Muscle of arm (tissue), 12 donors: ENCODE measurements around the gene TBC1D16. TPM values are rescaled to one million over a fixed set of nuclear protein-coding genes. Genes with fewer than 3 reads are reported as not detected.
"Not testable (repeated sequence)": the region's sequence is repeated elsewhere in the genome, so short reads cannot be mapped to it uniquely, and the experiment has no call there.

Experiments
- DNase-seq: peaks from one replicate; pipeline ENCODE4 v3.0.0-alpha.2; 2013
- polyA plus RNA-seq, 12 donors: library from polyadenylated mRNA; unstranded; fragments of 120-200 nt; gene quantifications; one replicate each; pipeline ENCODE4 v1.2.1, GENCODE V29; 2013; ENCODE audit not compliant: insufficient read length in 12 of 12

Gene TBC1D16
- polyA plus RNA-seq, 12 donors = 24.9 to 35.8 (median 27.8) TPM; not detected in 1

DNA sequence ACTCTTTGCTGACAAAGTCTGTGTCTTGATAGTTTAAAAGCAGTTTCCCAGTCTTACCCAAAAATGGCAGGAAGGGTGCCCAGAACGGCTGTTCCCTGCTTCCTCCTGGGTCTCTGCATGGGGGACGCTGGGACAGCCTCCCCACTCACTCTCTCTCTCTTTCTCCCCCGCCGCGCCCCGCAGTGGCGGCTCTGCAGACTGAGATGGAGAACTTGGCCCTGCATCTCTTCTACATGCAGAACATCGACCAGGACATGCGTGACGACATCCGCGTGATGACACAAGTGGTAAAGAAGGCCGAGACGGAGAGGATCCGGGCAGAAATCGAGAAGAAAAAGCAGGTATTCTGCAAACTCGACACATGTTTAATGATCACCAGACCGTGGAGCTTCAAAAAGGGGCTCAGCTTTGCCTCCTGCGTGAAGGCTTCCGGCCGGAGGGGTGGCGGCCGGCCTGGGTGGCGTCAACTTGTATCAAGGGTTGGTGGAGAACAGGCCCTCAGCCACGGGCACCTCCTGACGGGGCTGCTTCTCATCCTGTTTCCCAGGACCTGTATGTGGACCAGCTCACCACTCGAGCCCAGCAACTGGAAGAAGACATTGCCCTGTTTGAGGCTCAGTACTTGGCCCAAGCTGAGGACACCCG, 22.8 kb upstream of the TBC1D16 start:
- no peak for DNase-seq

DNA sequence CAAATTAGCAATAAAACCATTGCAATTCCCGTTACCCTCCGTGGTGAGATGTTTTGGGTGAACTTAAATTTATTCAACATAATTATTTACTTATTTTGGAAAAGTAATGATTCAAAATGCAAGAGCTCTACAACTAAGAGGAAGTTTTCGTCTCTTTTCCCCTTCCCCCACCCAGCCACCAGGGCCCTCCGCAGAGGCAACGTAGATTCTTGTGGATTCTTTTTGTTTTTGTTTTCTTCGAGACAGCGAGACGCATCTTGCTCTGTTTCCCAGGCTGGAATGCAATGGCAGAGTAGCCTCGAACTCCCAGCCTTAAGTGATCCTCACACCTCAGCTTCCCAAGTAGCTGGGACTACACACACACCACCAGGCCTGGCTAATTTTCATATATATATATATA, 19.9 kb upstream of the TBC1D16 start:
- no peak for DNase-seq

DNA sequence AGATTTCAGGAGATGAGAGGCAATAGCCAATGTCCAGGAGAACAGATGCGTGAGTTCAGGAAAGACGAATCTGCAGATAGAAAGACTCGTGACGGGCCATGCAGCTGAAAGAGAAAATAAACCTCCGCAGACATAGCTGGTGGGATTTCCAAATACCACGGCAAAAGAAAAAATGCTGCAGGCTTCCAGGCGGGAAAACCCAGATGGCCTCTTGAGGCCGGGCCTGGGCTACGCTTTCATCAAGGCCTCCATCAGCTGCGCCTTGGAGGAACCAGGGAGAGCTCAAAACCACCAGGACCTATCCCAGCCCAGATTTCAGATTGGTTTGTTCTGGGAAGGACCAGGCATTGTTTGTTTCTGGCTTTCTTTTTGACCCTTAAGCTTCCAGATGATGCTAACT, 17.4 kb upstream of the TBC1D16 start:
- peak; percentile 23 for DNase-seq

DNA sequence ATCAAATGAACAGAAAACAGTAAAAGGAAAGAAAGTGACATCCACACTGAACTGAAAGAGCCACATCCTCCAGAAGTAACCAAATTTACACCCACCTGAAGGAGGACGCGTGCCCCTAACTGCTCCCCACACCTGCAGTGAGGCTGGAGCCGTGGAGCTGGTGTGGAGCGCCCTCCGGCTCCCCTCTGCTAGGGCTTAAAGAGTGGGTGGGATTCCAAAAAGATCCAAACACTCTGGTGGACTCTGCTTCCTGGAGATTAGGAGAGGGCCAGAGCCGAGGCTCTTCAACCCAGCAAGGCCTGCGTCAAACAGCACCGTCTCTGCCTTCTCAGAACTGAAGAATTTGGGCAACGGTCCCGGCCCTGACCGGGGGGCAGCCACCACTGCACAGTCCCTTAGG, 16.0 kb upstream of the TBC1D16 start:
- DNase-seq = no peak

DNA sequence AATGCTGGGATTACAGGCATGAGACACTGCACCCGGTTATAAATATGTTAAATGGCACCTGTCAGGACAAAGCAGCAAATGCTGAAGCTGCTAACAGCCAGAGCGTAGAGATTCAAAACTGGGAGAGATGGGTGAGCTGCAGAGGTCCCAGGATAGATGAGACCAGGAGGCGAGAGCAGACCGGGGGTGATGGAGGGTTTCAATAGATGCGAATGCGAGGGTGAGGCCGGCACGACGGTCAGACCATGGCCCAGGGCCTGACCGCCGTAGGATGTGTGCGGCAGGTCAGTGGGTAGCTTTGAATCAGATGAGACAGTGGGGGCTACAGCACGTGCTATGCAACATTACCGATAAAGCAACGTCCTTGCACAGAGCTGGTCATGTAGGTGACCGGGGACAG, 15.0 kb upstream of the TBC1D16 start:
- no peak for DNase-seq

DNA sequence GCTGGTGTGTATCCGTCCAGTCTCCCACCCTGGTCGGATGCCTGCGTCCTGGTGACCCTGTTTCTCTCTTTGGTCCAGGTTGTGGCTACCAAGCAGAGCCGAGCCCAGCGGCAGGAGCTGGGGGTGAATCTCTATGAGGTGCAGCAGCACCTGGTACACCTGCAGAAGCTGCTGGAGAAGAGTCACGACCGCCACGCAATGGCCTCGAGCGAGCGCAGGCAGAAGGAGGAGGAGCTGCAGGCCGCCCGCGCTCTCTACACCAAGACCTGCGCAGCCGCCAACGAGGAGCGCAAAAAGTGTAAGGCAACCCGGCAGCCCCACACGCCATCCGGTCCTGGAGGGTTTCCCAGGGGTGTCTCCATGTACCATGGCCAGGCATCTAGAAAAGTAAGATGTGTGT, 14.3 kb upstream of the TBC1D16 start:
- DNase-seq = no peak

DNA sequence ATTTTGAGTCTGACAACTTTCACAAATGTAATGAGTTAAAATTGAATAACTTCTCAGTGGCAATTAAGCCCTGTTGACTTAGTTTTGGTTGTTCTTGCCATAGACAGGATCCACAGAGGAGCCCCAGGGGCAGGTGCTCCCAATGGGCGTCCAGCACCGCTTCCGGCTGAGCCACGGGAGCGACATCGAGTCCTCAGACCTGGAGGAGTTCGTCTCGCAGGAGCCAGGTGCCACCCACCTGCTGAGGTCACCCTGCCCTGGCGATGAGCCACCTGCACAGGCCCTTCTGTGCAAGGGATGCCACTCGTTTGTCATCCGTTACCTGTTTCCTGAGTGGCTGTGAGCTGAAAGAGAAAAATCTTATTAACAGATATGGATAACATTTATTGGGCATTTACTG, 11.5 kb upstream of the TBC1D16 start:
- no peak for DNase-seq

DNA sequence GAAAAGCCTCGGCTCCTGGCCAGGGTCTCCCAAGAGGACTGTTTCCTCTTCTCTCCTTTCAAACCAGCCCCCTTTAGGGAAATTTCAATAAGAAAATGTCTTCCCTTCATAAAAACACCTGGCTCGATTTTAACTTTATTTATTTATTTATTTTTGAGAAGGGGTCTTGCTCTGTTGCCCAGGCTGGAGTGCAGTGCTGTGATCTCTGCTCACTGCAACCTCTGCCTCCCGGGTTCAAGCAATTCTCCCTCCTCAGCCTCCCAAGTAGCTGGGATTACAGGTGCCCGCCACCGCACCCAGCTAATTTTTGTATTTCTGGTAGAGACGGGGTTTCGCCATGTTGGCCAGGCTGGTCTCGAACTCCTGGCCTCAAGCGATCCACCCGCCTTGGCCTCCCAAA, 11.0 kb upstream of the TBC1D16 start:
- not testable (repeated sequence) for DNase-seq

DNA sequence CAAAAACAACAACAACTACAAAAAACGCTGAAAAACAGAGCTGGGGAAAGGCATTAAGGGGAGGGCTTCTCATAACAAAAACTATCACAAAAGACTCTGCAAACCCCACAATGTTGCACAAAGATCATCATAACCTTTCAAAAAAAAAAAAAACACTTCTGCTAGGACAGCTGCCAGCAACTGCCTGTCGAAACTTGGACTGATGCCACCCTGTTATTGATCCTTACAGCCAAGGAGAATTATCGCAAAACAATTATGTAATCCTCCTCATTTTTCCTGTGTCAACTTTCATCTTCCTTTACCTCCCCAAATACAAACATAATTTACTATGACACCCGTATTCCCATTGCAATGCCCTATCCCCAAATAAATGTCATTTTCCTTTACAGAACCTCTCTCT, 10.0 kb upstream of the TBC1D16 start:
- no peak for DNase-seq

DNA sequence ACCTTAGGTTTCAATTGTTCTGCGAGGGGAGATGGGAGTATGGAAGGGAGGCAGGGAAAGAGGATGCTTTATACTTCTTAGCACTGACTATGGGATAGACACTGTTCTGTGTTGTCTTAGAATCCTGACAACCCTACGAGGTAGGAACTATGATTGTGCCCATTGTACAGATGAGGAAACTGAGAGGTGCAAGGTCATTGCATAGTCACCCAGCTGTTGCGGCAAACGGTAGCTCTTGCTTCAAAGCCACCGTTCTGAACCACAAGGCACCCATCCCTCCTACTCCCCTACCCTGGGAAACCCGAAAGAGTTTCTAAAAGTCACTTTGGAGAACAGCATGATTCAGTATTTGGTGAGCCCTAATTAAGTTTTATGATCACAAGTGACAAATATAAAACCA, 8.3 kb upstream of the TBC1D16 start:
- no peak for DNase-seq

DNA sequence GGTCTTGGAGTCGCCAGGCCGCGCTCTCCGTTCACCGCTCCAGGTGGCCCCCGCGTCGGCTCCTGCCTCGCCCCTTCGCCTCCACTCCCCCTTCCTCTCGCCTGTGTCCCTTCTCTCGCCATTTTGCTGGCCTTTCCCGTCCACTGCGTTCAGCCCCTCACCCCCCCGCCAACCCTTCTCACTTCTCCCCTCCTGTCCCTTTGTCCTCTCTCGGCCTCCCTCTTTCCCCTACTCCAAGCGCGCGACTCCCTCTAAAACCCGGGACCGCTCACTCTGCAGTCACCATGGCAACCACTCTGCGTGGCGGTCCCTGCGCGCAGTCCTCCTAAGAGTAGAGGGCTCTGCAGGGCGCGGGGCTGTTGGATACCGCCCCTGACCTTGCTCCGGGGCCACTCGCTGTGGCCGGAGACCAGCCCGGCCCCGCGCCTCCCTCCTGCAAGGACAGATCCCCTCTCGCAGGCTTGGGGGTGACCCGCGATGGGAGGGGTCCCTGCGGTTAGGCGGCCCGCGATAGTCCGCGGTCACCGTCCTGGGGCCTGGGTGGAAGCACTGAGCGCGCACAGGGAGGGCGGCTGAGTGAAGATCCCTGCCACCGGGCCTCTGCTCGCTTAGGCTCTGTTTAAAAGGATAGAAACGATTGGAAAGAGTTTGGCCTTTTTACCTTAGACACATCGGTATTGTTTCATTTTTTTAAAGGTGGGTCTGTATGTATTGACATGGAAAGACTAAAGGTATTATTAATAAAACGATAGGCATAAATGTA, 1.2 kb upstream of the TBC1D16 start:
- no peak for DNase-seq

DNA sequence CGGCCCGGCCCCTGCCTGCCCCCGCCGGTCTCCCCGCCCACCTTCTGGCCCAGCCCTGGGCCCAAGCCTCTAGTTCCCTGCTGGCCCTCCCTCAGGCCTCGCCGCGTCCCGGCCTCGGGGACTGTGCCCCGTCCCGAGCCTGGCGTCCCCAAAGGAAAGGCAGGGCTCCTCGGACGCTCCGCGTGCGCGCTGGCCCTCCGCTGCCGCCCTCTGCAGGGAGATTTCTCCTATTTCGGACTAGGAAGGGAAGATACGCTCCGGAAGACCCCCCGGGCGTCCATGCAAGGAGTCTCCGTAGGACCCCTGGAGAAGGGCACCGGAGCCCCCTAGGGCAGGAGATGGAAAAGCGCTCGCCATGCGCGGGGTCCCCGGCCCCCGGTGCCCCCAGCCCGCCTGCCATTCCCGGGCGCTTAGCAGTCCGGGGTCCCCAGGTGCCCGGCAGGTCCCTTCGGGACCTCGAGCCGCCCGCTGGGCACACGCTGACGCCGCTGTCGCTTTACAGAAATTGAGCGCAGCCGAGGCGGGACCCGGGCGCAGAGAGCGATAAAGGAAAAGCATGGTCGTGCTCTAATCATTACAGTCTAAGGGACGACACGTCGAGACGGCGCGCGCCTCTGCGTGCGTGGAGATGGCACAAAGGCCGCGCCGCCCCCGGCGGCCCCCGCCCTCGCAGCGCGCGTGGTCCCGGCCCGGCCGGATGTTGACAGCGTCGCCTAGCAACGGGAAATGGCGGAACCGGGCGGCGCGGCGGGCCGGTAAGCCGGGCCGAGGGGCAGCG, 454 bp upstream of the TBC1D16 start, which contains the start of gene CCDC40:
Gene CCDC40, plus strand, starts transcription at position 706 of the 778 bp plus-strand sequence. Its CDS starts 21 bp downstream, at position 727.
- DNase-seq = peak; percentile 82

DNA sequence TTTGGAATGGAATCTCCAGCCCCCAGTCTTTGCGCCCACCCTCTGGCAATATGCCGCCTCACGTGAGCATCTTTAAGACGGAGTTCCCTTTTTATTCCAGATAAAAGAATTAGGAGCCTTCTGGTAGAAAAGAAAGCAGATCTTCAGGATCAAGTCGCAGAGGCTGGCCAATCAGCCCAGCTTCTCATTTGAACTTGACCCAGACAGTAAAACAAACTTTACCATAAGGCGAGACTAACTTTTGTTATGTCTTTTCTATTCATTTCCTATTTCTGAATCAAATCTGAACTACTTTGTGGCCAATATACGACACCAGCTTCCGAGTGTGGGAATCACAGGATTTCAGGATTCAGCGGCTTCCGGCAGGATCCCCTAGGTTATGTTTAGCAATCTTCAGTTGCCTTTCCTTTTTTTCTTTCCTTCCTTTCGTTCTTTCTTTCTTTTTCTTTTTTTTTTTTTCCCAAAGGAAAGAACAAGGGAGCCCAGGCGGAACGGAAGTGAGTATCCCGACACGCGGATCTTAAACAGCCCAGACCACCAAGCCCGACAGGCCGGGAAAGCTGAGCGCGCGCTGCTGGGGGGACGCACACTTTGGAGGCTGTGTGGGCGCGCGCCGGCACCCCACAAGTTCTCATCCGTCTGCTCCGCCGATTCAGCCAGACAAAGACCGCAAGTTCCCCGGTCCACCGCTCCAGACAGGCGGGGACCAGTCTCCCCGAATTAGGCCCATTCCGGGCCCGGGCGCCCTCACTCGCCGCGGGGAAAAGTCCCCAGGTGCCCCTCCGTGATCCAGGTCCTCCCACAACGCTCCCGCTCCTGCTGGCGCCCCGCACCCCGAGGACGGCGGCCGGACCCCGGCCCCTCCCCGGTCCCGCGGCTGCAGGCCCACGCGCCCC, 633 bp downstream of the TBC1D16 start:
- DNase-seq = no peak

DNA sequence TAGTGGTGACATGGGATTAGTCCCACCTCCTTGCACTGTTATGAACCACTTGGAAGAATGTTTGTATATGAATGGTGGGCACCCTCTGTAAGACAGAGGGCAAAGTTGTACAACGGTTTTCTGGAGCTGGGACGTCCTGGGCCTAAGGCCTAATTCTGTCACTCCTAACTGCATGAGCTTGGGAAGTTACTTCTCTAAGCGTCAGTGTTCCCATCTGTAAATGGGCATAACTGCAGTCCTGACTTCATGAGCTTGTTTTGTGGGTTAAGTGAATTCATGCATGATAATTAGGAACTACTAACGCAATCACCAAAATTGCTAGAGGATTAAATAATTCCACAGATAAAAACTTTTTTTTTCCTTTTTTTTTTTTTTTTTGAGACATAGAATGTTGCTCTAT, 1.8 kb downstream of the TBC1D16 start:
- no peak for DNase-seq

DNA sequence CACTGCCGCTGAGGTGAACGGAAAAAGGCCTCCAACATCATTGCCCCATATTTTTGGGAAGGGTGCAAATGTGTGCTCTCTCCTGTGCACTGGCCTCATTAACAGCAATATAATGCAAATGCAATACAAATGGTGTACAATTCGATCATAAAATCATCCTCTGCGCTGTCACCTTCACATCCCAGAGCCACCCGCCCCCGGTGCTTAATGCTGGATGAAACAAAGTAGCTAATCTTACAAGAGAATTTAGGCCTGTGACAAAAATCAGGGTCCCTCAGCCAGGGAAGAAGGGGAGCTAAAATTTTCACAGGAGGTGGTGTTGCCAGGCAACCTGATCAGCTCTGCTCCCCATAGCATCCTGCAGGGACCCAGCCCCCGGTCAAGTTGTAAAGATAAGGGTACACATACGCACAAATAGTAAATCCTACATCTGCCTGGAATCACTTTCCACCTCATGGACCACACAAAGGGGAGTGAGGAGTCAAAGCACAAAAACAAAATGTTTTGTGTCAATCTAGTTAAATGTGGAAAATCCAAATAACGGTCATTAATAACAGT, 3.0 kb downstream of the TBC1D16 start:
- DNase-seq = no peak

DNA sequence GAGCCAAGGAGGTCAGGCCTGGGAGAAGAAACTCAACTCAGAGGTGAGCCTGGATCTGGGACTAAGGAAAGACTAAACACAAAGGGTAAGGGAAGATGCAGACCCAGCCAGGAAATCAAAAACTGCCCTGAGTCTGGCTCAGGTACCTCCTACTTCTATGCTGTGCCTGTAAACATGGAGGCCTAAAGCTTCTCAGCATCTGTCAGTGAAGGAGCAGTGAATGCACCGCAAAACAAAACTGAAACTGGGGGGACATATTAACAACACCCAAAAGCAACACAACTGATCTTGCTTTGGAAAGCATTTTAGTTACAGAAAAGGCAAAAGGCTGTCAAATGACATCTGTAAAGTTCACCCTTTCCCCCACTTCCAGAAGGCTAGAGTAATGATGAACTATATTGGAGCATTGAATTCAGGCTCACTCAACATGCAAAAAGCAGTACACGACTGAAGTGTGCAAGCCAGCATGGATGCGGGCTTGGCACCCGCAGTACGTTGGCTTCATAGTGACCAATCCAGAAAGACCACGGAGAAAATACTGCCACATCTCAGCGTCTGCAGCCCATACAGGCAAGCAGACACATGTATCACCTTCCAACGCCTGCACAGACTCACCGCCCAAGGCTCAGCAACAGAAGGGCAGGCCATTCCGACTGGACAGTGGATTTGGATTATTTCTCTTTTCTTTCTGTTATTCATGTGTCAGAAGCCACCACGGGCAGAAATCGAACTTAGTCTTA, 3.8 kb downstream of the TBC1D16 start:
- DNase-seq = no peak

DNA sequence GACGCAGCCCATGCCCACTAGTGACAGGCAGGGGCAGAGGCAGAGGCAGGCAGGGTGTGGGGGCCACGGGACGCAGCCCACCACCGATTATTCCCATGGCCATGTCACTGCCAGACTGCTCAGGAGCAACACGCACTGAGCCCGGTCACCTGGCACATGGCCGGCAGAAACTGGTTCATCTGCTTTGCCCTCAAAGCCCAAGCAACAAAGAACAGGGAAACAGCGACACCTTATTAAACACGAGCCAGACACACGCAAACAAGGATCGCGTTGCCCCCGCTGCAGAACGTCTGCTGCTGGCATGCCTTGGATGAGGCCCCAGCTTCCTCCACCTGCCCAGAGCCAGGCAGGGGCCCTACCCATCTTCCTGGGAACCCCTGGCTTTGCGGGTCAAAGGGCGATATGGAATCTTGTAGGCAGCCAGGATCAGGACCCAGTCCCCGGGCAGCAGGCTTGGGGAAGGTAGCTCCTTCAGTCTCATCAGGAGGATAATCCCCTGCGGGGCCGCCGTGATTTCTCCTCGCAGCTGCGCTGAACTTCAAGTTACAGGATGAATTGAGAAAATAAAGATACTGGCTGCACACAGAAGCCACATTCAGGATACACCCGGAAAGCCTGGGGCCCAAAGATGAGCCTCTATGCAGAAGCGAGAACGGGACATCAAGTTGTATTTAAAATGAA, 4.8 kb downstream of the TBC1D16 start:
- no peak for DNase-seq

DNA sequence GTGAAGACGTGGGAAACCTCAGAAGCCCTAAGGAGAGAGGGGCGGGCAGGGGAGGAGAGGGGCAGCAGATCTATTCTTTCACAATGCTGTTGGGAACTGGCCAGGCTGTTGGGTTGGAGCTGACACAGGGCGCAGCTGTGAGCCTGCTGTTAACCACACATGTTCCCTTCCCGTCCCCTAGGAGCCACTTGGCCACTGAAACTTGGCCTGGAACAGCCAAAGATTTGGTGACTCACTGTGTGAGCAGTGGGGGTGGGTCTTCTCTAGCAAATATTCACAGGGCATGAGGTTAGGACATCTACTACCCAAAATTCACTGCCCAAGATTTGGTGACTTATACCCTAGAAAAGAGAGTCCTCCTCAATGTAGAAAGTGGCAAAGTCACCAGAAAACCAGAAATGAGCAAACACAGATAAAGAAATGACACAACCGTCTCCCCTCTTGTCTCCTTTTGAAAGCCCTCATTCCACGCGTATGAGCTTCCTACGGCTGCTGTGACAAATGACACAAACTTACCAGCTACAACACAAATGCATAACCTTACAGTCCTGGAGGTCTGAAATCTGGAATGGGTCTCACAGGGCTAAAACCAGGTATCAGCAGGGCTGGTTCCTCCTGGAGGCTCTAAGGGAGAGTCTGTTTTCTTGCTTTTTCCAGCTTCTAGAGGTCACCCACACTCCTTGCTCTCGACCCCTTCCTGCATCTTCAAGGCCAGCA, 6.3 kb downstream of the TBC1D16 start:
- DNase-seq = peak; percentile 89

DNA sequence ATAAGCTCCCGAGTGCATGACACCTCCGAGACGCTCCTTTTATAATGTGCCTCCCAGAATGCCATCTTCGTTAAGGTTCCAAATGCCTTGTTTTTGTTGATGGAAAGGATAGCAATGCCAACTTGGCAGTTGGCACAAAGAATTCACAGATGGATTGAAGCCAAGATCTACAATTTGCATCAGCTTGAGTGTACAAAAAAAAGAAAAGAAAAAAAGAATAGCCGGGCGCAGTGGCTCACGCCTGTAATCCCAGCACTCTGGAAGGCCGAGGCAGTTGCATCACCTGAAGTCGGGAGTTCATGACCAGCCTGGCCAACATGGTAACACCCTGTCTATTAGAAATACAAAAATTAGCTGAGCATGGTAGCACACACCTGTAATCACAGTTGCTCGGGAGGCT, 7.6 kb downstream of the TBC1D16 start:
- DNase-seq = no peak
